Fibroblast of mammary gland (primary cell): ENCODE measurements around the gene CCDC174.

Source experiments
- DNase-seq: peaks from one replicate; pipeline ENCODE4 v3.0.0-alpha.2; 2010; ENCODE audit warnings: low read depth
- H3K4me3 ChIP-seq: 2 replicates; pipeline ENCODE4 v1.5.1; 2011; ENCODE audit warnings: low read depth, mild to moderate bottlenecking, low read length, moderate library complexity; ENCODE audit not compliant: control insufficient read depth
- CTCF ChIP-seq: conservative IDR thresholded peaks from 2 replicates; pipeline ENCODE4 v1.5.1; 2011; ENCODE audit warnings: low read depth, low read length, inconsistent platforms; ENCODE audit not compliant: control insufficient read depth, insufficient read depth

CCDC174 gene

GRCh38 chr3:14640734-14641133 lies 10.8 kb upstream of the CCDC174 start:
- no peak overlapping the region for H3K4me3 ChIP-seq
- DNase-seq, result no peak
- no peak for TF ChIP-seq CTCF

GRCh38 chr3:14641346-14641745 lies 10.2 kb upstream of the CCDC174 start:
- no peak for TF ChIP-seq CTCF
- DNase-seq, result no peak
- no peak overlapping the region for H3K4me3 ChIP-seq

GRCh38 chr3:14645453-14645852 lies 6.1 kb upstream of the CCDC174 start:
- no peak for DNase-seq
- no peak for TF ChIP-seq CTCF
- no peak overlapping the region for H3K4me3 ChIP-seq

- H3K4me3 ChIP-seq, result no peak overlapping the region
- no peak for TF ChIP-seq CTCF
- DNase-seq, result no peak
These were observed 5.4 kb upstream of the CCDC174 start for GRCh38 chr3:14646131-14646573.

GRCh38 chr3:14646589-14647413 lies 4.8 kb upstream of the CCDC174 start:
- no peak for DNase-seq
- peak; percentile 15 for TF ChIP-seq CTCF
- no peak overlapping the region for H3K4me3 ChIP-seq

- no peak for TF ChIP-seq CTCF
- DNase-seq, result no peak
- no peak overlapping the region for H3K4me3 ChIP-seq
These were observed 3.3 kb upstream of the CCDC174 start for GRCh38 chr3:14647976-14648955.
